Prostate gland (tissue), 2 donors: ENCODE data around the gene PLEKHN1. TPM values are rescaled to one million over a fixed set of nuclear protein-coding genes. Genes with fewer than 3 reads are reported as not detected.

Experiments
- DNase-seq: peaks from one replicate; pipeline ENCODE4 v3.0.0-alpha.2; 2019; ENCODE audit warnings: low spot score
- H3K27ac ChIP-seq, 2 donors: fragments of 200-600 bp; sonication (generic); 2 replicates each; pipeline ENCODE4 v1.5.1; 2017 to 2019
- H3K27me3 ChIP-seq: fragments of 200-600 bp; sonication (generic); replicated peaks from 2 replicates; pipeline ENCODE4 v1.5.1; 2019; ENCODE audit not compliant: insufficient read depth
- H3K36me3 ChIP-seq, 2 donors: fragments of 200-600 bp; sonication (generic); 1 replicate in 1 of 2; 2 replicates in 1 of 2; pipeline versions ENCODE4 v1.5.1 to v1.8.1; 2017 to 2019
- H3K4me1 ChIP-seq: fragments of 200-600 bp; sonication (generic); replicated peaks from 2 replicates; pipeline ENCODE4 v1.5.1; 2019
- H3K4me3 ChIP-seq, 2 donors: fragments of 200-600 bp; sonication (generic); 2 replicates each; pipeline ENCODE4 v1.5.1; 2017 to 2019
- H3K9me3 ChIP-seq: fragments of 200-600 bp; sonication (generic); 2 replicates; pipeline ENCODE4 v1.5.1; 2017
- POLR2A ChIP-seq: fragments of 450-650 bp; IDR thresholded peaks from one replicate; pipeline ENCODE4 v1.6.1; 2016; ENCODE audit warnings: antibody characterized with exemption, mild to moderate bottlenecking
- POLR2AphosphoS5 ChIP-seq: sonication (generic); formaldehyde crosslinking; IDR thresholded peaks from one replicate; pipeline ENCODE4 v1.6.1; 2017; ENCODE audit warnings: antibody characterized with exemption
- WGBS: methylation state at CpG from one replicate; pipeline ENCODE4 v1.1.5; 2018; 5-methylcytosine and 5-hydroxymethylcytosine counted together
- intact Hi-C: fragments of 100-400 bp; cut with DNase I; formaldehyde crosslinking; loops from one replicate; pipeline ENCODE4 v1.14.2; 2022
- total RNA-seq, 2 donors: library from RNA; depleted of rRNA; stranded (reverse); fragments of >200 nt; gene quantifications; one replicate each; pipeline ENCODE4 v1.1.0, GENCODE V29; 2016
- TF ChIP-seq, protein P1 (sequence below), 4 experiments: fragments of 200-600 bp in 2 of 4; fragments of 450-650 bp in 2 of 4; sonication (generic) in 2 of 4; IDR thresholded peaks; 1 replicate in 3 of 4; 2 replicates in 1 of 4; pipeline ENCODE4 v1.5.1; 2016 to 2019; ENCODE audit warnings: antibody characterized with exemption in 4 of 4, mild to moderate bottlenecking in 2 of 4, moderate library complexity in 2 of 4

The PLEKHN1 gene
- total RNA-seq, 2 donors from 2014 or later: 1.4 to 6.4 TPM

- H3K4me1 ChIP-seq: peaks cover 6% of the 10 kb centered on the region
- H3K9me3 ChIP-seq: no peaks in the 10 kb centered on the region
- DNase-seq: no peak
- 72% methylated on average over 19 of the region's 23 CpGs for WGBS
- H3K4me3 ChIP-seq: no peak overlapping the region
- no peaks in the 10 kb centered on the region for H3K36me3 ChIP-seq
- no peak overlapping the region for H3K27ac ChIP-seq
- H3K27me3 ChIP-seq: no peaks in the 10 kb centered on the region
- intact Hi-C loops: loop anchor here (5.0 kb wide), 1 partner anchor 60 kb away; no protein-coding TSS in a partner anchor
- no peak for TF ChIP-seq POLR2AphosphoS5
- TF ChIP-seq POLR2A: no peak
- TF ChIP-seq, protein P1, sequence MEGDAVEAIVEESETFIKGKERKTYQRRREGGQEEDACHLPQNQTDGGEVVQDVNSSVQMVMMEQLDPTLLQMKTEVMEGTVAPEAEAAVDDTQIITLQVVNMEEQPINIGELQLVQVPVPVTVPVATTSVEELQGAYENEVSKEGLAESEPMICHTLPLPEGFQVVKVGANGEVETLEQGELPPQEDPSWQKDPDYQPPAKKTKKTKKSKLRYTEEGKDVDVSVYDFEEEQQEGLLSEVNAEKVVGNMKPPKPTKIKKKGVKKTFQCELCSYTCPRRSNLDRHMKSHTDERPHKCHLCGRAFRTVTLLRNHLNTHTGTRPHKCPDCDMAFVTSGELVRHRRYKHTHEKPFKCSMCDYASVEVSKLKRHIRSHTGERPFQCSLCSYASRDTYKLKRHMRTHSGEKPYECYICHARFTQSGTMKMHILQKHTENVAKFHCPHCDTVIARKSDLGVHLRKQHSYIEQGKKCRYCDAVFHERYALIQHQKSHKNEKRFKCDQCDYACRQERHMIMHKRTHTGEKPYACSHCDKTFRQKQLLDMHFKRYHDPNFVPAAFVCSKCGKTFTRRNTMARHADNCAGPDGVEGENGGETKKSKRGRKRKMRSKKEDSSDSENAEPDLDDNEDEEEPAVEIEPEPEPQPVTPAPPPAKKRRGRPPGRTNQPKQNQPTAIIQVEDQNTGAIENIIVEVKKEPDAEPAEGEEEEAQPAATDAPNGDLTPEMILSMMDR (IDR thresholded peaks at IDR 0.05): no peak
Measured at GRCh38 chr1:967466-968343, 1.4 kb downstream of the PLEKHN1 start.

DNA sequence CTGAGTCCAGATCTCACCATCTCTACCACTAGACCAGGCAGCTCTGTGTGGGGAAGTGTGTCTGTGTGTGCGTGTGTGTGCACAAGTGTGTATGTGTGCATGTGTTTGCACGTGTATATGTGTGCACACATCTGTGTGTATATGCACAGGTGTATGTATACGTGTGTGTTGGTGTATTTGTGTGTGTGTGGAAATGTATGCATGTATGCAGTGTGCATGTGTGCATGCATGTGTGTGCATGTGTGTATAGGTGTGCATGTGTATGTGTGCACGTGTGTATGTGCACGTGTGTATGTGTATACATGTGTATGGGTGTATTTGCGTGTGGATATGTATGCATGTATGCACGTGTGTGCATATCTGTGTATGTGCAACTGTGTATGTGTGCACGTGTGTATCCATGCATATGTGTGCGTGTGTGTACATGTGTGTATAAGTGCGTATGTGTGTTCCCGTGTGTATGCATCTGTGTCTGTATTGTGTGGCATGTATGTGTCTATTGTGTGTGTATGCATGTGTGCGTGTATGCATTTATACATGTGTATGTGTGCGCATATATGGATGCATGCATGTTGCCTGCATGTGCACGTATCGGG is 3.1 kb downstream of the PLEKHN1 start:
- Histone ChIP-seq H3K9me3 (no peaks in the 10 kb centered on the region), H3K4me1 (peaks cover 6% of the 10 kb centered on the region), H3K36me3 (no peaks in the 10 kb centered on the region), H3K4me3 (no peak overlapping the region), H3K27ac (no peak overlapping the region), H3K27me3 (no peaks in the 10 kb centered on the region)
- no peak for TF ChIP-seq POLR2A
- TF ChIP-seq, protein P1 (IDR thresholded peaks at IDR 0.05): no peak
- no peak for TF ChIP-seq POLR2AphosphoS5
- 83% methylated on average over 15 of the region's 15 CpGs for WGBS
- DNase-seq: no peak
- intact Hi-C loops: loop anchor here (5.0 kb wide), 1 partner anchor 62 kb away; no protein-coding TSS in a partner anchor

DNA sequence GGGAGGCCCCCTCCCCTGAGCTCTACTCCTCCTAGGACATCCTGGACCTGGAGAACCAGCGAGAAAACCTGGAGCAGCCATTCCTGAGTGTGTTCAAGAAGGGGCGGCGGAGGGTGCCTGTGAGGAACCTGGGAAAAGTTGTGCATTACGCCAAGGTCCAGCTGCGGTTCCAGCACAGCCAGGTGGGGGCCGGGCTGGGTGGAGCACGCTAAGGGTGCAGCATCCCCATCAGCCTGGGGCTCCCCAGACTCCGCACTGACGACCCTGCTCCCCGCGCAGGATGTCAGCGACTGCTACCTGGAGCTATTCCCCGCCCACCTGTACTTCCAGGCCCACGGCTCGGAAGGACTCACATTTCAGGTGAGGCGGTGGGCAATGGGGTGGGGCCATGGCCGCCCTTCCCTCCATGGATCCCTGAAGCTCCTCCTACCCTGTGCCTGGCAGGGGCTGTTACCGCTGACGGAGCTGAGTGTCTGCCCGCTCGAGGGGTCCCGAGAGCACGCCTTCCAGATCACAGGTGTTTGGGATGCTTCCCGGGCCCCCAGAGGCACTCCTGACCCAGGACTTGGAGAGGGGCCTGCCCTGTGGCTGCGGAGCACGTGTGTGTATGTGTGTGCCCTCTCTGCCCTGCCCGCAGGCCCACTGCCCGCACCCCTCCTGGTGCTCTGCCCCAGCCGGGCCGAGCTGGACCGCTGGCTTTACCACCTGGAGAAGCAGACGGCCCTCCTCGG is 4.1 kb downstream of the PLEKHN1 start:
- Histone ChIP-seq H3K4me1 (peaks cover 7% of the 10 kb centered on the region), H3K4me3 (no peak overlapping the region), H3K36me3 (no peaks in the 10 kb centered on the region), H3K27ac (no peak overlapping the region), H3K9me3 (no peaks in the 10 kb centered on the region), H3K27me3 (no peaks in the 10 kb centered on the region)
- DNase-seq: no peak
- TF ChIP-seq, protein P1 (IDR thresholded peaks at IDR 0.05): no peak
- TF ChIP-seq POLR2A (no peak), POLR2AphosphoS5 (no peak)
- 14% methylated on average over 24 of the region's 33 CpGs for WGBS
- intact Hi-C loops: no loop called here

GRCh38 chr1:970973-971730 is 4.9 kb downstream of the PLEKHN1 start:
- no peaks in the 10 kb centered on the region for H3K36me3 ChIP-seq
- H3K4me3 ChIP-seq: no peak overlapping the region
- TF ChIP-seq POLR2A: peak; percentile 18
- TF ChIP-seq, protein P1 (IDR thresholded peaks at IDR 0.05): no peak
- intact Hi-C loops: no loop called here
- H3K9me3 ChIP-seq: no peaks in the 10 kb centered on the region
- WGBS: 23% methylated on average over 25 of the region's 42 CpGs
- H3K4me1 ChIP-seq: peaks cover 4% of the 10 kb centered on the region
- H3K27me3 ChIP-seq: no peaks in the 10 kb centered on the region
- H3K27ac ChIP-seq: no peak overlapping the region
- DNase-seq: no peak
